Activated CD4-positive, alpha-beta T cell treated with anti-CD3 and anti-CD28 coated beads, Interleukin-2, Interleukin-6, amounts not matched to agents 100 ng/mL and 50 ng/mL, durations not matched to agents 16 hours and 8 hours (primary cell): ENCODE data around the gene AMIGO3.
"Not testable (repeated sequence)": the region's sequence is repeated elsewhere in the genome, so short reads cannot be mapped to it uniquely, and the experiment has no call there.

Experiments
- DNase-seq: peaks from one replicate; pipeline ENCODE4 v3.0.0-alpha.2; 2020

AMIGO3 gene

DNA sequence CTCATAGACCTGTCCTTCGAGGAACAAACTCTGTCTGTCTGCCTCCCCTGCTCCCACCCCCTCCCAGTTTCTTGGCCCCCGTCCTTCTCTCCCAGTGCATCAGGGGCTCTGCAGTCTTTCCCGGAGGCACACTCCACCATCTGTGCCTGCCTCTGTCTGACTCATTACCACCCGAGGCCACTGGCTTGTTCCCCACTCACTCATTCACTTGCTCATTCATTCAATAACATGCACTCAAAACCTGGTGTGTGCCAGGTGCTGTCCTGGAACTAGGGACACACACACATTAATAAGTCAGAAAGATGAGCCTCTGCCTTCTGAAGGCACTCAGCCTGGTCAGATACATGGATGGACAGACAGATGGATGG, 12.4 kb downstream of the AMIGO3 start:
- DNase-seq = no peak

DNA sequence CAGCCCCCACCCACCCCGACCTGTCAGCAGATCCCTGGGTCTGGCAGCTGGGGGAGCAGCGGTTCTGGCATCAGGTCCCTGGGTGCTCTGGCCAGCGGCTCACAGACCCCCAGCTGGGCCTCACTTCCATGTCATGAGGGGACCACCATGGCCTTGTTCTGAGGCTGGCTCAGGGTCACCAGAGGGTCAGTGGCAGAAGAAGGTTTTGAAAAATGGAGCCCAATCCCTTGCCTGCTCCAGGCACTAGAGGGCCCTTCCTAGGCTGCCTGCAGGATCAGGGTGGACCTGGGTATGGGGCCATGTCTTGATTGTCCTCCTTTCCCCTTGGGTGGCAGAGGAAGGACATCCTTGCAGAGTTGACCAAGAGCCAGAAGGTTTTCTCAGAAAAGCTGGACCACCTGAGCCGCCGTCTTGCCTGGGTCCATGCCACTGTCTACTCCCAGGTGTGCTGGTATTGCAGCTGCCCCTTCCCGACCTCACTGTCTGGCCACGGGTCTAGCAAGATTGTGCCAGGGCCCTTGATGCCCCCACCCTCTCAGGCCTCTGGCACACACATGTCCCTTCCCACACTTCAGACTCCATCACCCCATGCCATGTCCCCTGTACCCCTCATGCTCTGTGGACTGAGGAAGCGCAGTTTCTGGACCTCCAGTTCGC, 12.9 kb downstream of the AMIGO3 start:
- DNase-seq = no peak

GRCh38 chr3:49705390-49705960, 14.0 kb downstream of the AMIGO3 start:
- DNase-seq = no peak

GRCh38 chr3:49704629-49705028, 14.9 kb downstream of the AMIGO3 start:
- no peak for DNase-seq

DNA sequence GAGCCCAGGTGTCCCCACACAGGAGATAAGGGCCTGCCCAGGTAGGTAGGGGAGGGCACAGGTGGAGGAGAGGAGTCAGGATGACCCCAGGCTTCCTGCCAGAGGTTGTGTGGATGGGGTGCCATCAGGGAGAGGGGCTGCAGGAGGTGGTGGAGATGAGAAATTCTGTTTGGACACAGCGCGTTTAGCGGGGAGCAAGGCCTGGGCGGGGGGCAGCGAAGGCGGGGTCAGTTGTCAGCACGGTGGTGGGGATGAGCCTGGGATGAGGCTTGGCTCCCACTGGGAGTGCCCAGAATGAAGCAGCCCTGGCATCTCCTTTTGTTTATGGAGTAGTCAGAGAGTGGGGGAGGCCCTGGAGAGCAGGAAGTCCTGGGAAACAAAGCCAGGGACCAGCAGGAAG, 15.5 kb downstream of the AMIGO3 start:
- no peak for DNase-seq

GRCh38 chr3:49703443-49703927, 16.0 kb downstream of the AMIGO3 start:
- peak; percentile 73 for DNase-seq

DNA sequence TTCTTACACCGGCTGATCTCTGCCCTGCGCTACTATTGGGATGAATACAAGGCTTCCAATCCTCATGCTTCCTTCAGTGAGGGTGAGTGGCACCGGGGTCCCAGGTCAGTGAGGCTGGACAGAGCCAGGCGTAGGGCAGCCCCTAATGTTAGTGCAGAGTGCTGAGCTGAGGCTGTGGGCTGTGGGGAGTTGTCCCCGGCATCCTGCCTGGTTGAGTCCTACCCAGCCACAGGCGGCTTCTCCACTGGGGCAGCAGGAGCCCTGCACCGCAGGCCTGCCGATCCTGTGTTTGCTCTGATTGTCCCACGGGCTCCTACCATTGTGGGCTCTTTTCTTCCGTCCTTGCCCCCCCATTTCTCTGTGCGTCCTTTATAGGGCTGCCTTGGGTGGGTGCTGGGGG, 16.8 kb downstream of the AMIGO3 start:
- DNase-seq = no peak

- no peak for DNase-seq
These were observed 18.0 kb downstream of the AMIGO3 start for GRCh38 chr3:49701388-49702077.

- no peak for DNase-seq
These were observed 18.9 kb downstream of the AMIGO3 start for GRCh38 chr3:49700453-49701128.

DNA sequence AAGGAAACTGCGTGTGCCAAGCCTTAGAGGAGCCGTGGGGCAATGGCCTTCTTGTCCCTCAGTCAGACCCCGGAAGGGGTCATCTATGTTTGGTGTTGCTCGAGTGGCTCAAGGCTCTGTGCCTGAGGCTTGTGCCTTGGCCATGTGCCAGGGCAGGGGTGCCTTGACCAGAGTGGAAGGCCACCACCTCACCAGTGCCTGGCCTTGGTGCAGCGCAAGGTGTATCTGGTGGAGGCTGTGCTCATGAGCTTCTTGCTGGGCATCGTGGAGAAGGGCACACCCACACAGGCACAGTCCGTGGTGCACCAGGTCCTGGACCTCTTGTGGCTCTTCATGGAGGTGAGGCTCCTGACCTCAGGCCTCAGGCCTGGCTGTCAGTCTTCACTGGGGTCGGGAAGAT, 19.5 kb downstream of the AMIGO3 start:
- DNase-seq = no peak

GRCh38 chr3:49699281-49699979, 20.1 kb downstream of the AMIGO3 start:
- DNase-seq = no peak

GRCh38 chr3:49695350-49696015, 24.0 kb downstream of the AMIGO3 start:
- DNase-seq = not testable (repeated sequence)

DNA sequence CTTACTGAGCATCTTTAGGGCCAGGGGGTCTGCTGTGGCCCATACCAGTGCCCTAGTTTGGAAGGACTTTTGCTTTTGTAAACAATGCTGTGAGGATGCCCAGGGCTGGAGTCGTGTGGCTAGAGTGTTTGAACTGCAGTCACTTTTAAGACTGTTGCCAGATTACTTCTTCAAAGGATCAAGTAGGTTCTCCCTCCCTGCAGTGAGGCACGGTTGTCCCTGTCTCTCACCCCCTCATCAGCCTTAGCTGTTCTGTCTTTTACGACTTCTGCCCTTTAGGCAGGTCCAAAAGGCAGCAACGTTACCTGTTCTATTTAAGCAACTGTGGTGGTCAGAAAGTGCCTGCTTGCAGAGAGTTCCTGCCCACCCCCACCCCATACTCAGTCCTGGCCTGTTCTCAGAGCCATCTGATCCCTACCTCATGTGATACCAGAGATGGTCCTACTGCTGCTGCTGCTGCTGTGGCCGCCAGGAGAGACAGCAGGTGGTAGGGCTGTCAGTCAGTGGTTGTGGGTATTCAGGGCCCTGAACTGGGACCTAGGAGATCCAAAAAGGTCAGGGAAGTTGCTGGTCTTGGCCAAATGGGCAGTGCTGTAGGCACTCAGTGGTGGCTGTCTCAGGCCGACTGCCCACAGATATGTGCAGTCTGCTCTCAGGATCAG, 24.9 kb downstream of the AMIGO3 start:
- DNase-seq = not testable (repeated sequence)

DNA sequence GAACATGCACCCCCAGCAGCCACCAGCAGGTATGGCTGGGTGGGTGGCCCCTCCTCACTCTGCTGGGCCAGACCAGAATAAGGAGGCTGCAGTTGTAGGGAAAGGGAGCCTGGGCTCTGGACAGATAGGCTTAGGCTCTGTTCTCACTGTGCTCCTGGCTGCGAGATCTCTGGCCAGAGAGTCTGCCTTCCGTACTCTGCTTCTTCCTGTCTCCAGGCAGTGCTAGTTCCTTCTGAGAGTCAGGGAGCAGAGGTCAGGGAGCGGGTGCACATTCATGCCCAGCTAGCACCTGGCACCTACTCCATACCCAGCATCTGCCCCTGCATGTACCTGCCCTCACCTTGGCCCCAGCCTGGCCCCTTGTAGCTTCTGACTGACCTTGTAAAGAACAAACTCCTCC, 28.0 kb downstream of the AMIGO3 start:
- not testable (repeated sequence) for DNase-seq

DNA sequence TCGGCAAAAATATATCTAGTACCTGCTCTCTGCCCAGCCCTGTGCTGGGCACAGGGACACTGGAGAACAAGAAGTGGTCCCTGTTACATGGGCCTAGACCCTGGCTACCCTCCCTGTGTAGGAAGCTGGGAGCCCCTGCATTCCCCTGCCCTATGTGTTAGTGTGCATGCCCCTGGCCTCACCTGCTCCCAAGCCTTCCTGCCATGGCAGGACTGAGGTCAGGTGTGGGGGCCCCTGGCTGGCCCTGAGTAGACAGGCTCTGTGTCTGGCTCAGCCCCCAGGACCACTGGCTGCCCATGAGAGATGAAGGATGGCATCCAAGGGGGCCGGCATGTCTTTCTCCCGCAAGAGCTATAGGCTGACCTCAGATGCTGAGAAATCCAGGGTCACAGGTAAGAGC, 28.6 kb downstream of the AMIGO3 start:
- DNase-seq = not testable (repeated sequence)

DNA sequence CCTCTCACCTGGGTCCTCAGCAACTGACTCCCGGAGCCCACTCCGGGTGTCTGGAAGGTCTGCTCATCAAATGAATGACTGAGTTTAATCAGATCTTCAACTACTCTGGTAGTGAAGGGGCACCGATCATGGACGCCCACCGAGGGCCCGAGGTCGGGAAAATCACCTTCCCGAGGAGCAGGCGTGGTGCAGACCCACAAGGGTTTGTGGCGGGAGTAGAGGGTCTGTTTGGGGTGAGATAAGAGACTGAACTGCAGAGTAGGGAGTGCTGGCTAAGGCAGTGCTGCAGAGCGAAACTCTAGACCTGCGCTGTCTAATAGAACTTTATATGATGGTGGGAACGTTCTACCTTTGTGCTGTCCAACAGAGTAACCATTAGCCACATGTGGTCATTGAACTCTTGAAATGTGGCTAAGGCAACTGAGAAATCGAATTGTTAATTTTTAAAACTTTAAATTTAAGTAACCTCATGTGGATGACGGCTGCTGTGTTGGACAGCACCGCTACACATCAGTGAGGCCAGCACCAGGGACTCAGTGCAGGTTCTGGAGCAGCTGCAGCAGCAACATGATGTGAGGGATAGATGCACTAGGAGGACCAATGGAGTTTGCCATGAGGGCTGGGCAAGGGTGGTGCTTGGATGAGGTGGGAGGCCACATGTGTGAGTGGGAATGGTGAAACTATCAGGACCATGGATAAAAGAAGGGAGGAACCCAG, 29.4 kb downstream of the AMIGO3 start:
- not testable (repeated sequence) for DNase-seq

DNA sequence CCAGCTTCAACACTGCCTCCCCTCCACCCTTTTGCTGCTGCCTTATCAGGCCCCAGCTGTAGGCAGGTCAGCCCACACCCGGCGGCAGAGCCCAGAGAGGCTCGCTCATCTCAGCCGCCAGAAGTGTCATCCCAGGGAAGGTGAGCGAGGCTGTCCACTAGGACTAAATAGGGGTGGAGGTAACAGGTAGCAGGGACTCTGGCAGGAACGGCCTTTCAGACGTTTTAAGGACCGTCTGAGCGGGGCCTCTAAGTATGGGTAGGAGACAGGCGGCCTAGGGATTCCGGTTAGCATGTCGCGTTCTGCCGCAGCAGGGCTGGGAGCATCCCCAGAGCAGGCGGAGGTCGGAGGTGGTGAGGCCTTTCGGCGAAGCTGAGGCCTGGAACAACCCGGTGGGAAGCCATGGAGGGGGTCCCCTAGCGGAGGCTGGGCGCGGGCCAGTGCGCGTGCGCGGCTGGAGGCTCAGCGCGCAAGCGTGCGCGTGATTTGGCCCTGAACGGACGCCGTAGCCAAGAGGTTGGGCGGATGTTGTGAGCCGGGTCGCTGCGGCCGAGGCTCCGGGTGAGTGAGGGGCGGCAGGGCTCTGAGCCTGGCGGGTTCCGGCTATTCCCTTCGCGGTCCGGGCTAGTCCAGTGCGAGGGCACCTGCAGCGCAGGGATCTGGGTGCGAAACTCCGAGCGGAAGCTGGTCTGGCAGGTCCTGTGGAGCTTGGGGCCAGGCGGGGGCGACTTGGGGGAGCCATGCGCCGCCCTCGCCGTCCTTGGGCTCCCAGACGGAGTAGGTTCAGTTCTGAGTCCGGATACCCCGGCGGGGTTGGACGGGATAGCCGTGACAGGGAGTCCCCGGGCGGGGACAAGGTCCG, 30.2 kb downstream of the AMIGO3 start, which contains the start of the genes MST1 and RNF123:
Gene MST1 (minus strand): TSS at position 429 of the 862 bp plus-strand sequence. CDS start 783 bp downstream, outside the sequence.
Gene RNF123 (plus strand): TSS at position 512 of the 862 bp plus-strand sequence. CDS start 1,609 bp downstream, outside the sequence.
- peak; percentile 95 for DNase-seq

DNA sequence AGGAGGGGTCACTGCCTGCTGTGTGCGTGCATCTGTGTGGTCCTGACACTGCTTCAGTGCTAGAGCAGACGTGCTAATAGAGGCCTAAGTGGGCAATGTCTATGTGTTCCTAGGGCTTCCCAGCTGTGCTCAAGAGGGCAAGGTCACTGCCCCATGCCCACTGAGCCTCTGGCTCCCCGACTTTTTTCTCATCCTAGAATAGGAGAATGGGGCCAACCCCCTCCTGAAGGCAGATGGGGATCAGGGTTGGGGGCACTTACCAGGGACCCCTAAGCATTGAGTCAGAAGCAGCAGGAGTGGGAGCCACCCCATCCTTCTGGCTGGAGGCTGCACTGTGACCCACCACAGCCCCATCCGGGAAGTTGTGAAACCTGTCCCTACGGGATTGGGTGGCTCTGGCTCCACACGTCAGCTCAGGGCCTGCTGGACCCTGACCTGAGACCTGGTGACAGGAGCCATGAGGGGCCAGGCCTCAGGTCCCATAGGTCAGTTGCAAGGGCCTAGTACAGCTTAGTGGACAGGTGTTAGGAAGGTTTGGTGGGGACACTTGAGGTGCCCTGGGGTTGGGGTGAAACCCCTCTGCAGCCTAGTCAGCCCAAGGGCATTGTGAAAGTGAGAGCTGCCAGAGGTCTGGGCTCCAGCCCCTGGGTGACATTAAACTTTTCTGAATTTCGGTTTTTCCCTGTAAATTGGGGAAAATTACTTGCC, 31.0 kb downstream of the AMIGO3 start:
- not testable (repeated sequence) for DNase-seq

GRCh38 chr3:49687424-49687795, 32.1 kb downstream of the AMIGO3 start:
- not testable (repeated sequence) for DNase-seq
